Colon (tissue), 2 donors: Measurements from ENCODE around the gene PLCD3.

Source experiments
- FAIRE-seq: peaks from 2 replicates; lab custom pipeline; 2012; peaks lifted over from hg19 to GRCh38; lab: Jason Lieb, UNC
- donor health status: control.
- donor health status: control.

Gene PLCD3

DNA sequence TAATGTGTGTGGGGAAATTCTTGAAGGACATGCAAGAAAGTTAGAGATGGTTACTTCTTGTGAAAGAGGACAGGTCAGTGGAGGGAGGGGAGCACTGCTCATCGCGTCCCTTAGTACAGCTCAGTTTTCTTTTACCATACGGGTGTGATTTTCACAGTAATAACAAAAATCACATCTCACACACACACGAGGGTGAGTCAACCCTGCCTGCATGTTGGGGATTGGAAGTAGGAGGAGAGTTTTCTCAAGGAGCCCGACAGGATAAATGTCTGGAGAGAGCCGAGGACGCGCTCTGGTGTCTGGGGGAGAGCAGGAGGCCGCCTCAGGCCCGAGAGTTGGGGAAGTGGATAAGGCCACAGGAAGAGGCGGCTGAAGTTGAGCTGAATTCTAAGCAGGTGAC lies 16.4 kb downstream of the PLCD3 start:
- no peak for FAIRE-seq

DNA sequence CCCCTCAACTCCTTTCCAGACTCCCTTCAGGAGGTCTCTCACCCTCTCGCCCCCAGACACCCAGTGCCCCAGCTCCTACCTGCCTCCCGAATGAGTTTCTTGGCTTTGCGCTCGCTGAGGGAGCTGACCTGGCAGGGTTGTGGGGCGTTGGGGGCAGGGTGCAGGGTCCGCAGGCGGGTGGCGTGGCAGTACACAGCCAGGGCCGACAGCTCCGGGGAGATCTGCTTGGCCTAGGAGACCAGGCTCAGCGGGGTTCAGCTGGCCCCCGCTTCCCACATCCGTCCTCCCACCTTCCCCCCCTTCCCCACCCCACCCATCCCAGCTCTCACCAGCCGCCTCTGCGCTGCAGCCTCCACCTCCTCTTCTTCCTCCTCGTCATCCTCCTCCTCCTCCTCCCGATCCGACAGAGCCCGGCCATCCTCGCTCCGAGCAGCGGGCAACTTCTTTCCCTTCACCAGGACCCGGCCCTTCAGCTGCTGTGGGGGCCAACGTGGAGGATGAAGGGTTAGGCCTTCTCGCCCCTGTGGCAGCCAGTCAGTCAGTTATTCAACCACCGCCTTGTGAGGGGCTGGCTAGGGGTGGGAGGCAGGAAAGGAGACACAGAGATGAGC lies 17.2 kb downstream of the PLCD3 start:
- no peak for FAIRE-seq

DNA sequence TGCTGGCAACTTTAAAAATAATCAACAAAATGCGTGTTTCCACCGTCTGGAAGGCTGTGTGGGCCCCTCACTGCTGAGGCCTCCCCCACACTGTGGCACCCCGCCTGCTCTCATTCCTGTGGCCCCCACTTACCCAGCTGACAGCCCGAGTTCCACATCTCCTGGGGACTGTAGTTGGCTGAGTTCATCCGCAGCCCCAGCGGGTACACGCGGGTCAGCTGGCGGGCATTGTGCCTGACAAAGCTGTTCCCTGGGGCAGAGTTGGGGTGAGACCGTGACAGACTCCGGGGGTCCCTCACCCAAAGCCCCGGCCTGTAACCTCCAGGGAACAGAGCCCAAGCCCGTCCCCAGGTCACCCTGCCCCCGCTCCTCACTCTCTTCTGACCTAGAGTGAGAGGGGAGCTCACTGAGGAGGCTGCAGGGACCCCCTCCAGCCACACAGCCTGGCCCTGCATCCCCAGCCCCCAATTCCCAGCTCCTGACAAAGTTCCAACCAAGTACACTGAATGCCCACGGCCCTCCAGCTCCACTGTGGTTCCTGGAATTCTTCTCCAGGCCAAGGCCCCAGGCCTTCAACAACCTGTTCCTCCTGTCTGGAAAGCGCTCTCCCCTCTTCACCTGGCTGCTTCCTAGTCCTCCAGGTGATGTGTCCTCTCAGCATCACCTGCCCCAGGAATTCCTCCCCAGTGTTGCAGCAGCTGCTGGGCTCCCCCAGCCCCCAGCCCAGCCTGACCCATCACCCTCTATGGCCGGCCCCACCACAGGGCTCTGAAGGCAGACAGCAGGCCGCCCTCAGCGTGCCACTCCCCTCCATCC lies 18.0 kb downstream of the PLCD3 start:
- FAIRE-seq: no peak

DNA sequence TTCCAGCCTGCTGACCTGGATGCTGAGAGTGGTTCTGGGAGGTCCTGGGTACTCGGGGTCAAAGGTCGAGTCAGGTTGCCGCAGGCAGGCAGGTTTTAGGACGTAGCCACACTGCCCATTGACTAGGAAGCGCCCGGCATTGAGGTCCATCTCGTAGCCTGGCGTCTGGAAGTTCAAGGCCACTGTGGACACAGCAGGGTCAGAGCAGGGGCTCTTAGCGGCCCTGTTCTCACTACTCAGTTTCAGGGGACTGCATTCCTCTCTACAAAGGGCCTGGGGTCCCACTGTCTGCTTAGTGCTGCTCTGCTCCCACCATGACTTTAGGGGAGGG lies 18.9 kb downstream of the PLCD3 start:
- no peak for FAIRE-seq

DNA sequence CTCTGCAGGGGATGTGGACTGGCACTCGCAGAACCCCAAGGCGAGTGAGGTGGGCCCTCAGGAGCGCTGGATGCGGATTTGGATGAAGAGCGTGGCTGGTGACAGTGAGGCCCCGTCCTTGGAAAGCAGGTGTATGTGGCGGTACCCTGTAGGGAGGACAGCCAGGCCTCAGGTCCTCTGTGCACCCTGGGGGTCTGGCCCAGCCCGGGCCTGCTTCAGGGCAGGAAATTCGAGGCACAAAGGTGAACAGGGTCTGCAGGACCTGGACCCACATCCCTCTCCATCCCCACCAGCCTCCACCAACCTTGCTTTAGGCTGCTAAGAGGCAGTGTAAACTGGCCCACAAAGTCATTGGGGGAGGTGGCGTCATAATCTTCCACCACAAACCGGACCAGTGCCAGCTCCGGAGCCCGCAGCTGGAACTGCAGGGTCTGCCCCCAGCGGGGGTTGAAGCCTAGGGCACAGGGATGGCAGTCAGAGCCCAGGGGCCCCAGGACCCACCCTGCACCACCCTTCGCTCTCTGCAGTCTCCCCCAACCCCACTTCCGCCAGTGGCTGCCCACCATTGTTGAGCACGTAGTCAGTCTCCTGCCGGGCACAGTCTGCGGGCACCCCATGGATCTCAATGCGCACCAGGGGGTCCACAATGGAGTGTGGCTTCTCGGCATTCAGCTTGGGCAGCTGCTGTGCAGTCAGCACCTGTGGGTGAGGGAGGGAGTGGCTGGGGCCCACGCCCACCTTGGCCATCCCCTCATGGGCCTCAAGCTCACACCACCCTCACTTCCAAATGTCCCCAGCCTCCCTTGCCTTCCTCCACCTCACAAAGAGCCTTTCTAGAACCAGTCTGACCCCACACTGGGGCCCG lies 19.5 kb downstream of the PLCD3 start:
- FAIRE-seq: no peak

GRCh38 chr17:45111850-45112249 lies 20.5 kb downstream of the PLCD3 start:
- no peak for FAIRE-seq

DNA sequence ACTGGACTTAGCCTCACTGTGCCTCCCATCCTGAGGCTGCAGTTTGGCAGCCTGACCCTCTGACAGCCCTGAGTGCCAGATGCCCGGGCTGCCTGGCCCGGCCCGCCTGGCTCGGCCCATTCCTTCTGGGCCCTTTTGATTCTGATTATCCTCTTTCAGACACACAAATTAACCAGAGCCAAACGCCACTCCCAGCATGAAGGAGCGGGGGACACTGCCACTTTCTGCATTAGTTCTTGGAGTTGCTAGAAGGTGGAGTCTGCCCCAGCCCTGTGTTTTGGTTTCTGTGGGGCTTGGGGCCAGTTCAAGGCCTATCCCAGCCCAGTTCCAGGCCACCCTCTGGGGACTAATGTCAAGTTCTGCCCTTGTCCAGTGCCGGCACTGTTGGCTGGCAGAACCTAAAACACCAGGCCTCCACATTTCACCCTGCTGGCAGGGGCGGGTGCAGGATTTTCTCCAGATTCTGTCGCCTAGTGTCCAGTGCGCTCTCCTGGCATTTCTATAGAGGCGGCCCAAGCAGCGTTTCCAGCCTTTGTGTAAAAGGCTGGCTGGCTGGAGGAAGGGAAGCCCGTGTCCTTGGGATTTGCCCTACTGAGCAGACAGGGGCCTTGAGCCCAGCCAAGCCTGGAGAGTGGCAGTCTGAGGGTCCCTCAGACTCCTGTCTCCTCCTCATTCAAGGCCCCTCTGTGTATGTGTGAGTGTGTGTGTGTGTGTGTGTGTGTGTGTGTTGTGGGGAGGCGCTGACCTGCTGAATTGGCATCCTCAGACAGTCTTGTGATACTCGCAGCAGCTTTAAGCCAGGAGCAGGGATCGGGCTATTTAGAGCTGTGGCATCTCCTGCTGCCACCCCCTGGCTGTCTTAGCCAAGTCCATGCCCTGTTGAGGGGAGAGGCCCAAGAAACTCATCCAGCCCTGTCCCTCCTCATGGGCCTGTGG lies 21.4 kb downstream of the PLCD3 start:
- no peak for FAIRE-seq

- FAIRE-seq: no peak
Measured at GRCh38 chr17:45108595-45109521, 23.5 kb downstream of the PLCD3 start.

DNA sequence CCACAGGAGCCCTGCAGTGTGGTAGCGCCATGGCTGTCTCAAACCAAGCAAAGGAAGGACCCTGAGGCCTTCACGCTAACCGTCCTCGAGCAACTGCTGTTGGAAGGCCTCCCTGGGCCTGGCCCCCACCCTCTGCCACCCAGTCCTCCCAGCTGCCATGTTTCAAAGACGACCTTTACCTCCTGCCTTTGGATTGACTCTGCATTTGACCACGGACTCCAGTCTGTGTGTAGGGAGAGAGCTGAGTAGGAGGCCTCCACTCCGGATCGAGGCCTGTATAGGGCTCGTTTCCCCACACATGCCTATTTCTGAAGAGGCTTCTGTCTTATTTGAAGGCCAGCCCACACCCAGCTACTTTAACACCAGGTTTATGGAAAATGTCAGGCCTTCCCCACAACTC lies 24.3 kb downstream of the PLCD3 start:
- FAIRE-seq: no peak

GRCh38 chr17:45107293-45108010 lies 24.9 kb downstream of the PLCD3 start:
- FAIRE-seq: no peak

- FAIRE-seq: no peak
Measured at GRCh38 chr17:45106582-45106981, 25.7 kb downstream of the PLCD3 start.

DNA sequence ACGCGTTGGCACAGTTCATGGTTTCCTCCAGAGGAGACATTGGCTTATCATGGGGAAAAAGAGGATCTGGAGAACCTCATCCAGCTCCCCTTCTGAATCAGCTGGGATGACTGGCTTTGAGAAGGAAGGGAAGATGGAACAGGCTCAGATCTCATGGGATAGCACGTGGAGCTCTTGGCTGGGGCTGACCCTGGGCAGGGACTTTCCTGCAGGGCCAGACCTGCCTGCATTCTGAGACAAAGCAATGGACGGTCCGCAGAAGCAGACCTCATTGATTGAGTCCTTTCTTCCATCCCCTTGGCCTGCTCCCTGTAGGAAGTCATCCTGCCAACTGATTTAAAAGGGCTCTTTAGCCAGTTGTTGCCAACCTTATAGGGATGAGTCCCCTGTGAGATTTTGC lies 26.2 kb downstream of the PLCD3 start:
- no peak for FAIRE-seq

DNA sequence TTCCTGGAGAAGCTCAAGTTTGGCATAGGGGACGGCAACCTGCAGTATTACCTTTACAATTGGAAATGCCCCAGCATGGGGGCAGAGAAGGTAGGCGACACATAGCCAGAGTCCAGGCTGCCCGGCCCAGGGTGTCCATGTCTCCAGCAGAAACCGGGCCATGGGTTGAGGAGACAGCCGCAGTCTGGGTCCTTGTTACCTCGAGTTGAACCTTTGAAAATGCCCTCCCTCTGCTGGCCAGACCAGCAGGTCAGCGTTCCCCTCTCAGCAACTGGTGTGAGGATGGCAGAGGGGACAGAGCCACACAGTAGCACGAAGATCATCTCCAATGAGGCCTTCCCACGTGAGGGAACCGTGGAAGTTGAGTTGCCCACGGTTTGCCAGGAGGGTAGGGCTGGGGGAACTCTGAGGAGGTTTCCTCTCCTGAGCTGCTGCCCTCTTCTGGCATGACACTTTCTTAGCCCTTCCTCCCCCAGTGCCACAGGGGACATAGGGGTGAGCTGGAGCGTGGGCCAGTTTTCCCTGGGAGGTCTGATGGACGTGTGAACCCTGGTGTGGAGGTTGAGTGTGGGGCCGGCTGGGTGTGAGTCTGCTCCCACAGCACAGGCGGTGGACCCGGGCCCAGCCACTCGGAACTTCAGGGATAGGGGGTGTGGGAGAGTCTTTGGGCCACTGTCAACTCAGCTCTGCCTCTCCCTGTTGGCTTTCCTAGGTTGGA lies 27.2 kb downstream of the PLCD3 start:
- FAIRE-seq: no peak

GRCh38 chr17:45104497-45104896 lies 27.8 kb downstream of the PLCD3 start:
- no peak for FAIRE-seq

- FAIRE-seq: no peak
Measured at GRCh38 chr17:45104029-45104428, 28.3 kb downstream of the PLCD3 start.

DNA sequence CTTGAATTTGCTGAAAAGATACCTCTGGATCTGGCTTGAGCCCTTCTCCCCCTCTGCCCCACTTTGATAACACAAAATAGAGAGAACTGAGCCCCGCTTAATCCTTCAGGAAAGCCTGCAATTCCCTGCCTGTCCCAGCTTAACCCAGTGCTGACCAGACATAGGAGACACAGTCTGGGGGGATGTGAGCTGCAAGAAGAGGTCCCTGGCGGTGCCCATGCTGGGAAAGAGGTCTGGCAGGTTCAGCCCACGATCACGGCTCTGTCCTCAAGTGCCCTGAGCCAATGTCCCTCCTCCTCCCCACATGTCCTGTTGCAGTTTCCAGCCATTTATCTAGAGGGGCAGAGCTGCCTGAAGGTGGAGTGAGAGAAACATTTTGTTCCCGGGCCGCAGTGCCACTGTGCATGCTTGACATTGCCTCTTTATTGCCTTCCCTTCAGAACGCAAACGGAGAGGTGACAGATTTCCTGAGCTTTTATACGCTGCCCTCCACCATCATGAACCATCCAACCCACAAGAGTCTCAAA lies 29.0 kb downstream of the PLCD3 start:
- no peak for FAIRE-seq

DNA sequence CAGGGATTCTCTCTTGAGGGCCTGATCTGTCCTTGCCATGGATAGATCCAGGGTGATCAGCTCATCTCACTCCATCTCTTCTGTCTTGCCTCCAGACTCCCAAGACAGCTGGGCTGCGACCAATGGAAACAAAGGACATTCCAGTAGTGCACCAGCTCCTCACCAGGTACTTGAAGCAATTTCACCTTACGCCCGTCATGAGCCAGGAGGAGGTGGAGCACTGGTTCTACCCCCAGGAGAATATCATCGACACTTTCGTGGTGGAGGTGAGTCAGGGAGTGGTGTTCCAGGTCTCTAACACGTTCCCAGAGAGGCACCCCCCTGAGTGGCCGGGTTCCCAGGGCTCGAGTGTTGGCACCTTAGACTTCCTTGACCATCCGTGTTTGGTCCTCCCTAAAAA lies 29.5 kb downstream of the PLCD3 start:
- FAIRE-seq: no peak

DNA sequence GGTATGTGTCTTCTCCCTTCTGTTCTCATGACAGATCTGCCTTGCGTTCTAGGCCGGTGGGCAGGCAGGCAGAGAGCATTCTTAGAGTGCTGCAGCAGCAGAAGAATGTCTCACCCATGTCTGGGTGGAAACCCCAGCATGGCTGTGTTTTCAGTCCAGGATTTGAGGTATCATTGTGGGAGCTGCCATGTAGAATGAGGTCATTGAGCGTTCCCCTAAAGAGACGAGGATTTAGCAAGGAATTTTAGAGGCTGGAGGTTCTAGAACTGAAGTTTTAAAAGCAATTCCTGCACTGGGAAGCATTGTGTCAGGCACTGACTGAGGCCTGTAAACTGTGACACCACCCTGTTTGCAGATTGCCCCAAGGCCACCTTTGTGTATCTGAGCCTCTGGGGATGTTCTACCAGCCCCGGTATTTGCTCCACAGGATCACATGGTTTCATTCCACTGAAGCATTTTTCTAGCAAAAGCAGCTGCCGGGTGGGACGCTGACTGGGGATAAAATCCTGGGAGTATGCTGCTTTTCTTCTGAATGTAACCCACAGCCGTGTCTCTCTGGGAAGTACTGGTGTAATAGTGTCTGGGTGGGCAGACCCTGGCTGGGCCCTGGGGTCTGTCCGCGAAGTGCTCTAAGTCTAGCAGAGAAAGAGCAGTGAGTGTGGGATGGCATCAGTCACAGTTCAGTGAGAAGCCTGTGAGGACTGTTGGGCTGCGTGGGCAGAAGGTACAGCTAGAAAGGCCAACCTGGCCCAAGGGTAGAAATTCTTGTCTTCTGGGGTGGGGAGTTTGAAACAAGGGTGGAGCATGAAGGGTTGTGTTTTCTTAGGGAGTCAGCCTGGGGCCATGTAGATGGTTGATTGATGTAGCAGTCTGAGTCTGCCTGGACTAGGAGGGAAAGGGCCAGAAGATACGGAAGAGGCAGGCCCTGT lies 30.2 kb downstream of the PLCD3 start:
- no peak for FAIRE-seq
